CD4-positive, alpha-beta T cell treated with Interferon alpha-2 for 1 hour (primary cell): ENCODE data around the gene TSHZ3.

Experiments
- DNase-seq, 2 donors: peaks; one replicate each; pipeline ENCODE4 v3.0.0-alpha.2; 2020 to 2022

Gene TSHZ3

GRCh38 chr19:31260171-31260933 is 88.9 kb downstream of the TSHZ3 start:
- DNase-seq, result no peak

- DNase-seq, result no peak
These were observed 90.8 kb downstream of the TSHZ3 start for GRCh38 chr19:31258211-31259052.

- DNase-seq, result no peak
These were observed 91.7 kb downstream of the TSHZ3 start for GRCh38 chr19:31257426-31258130.

GRCh38 chr19:31257025-31257424 is 92.2 kb downstream of the TSHZ3 start:
- no peak for DNase-seq

- DNase-seq, result peak in 1 of 2 donors; percentile 7
These were observed 92.7 kb downstream of the TSHZ3 start for GRCh38 chr19:31256593-31256960.

- DNase-seq, result no peak
These were observed 93.2 kb downstream of the TSHZ3 start for GRCh38 chr19:31255831-31256592.

GRCh38 chr19:31255174-31255799 is 93.9 kb downstream of the TSHZ3 start:
- DNase-seq, result no peak

GRCh38 chr19:31254611-31255010 is 94.6 kb downstream of the TSHZ3 start:
- no peak for DNase-seq

- DNase-seq, result no peak
These were observed 95.1 kb downstream of the TSHZ3 start for GRCh38 chr19:31254180-31254551.

- DNase-seq, result no peak
These were observed 95.6 kb downstream of the TSHZ3 start for GRCh38 chr19:31253526-31254179.

- DNase-seq, result no peak
These were observed 96.8 kb downstream of the TSHZ3 start for GRCh38 chr19:31252441-31252840.

GRCh38 chr19:31249217-31249616 is 100.0 kb downstream of the TSHZ3 start:
- DNase-seq, result no peak

- DNase-seq, result no peak
These were observed 113.4 kb downstream of the TSHZ3 start for GRCh38 chr19:31235806-31236205.

GRCh38 chr19:31233295-31233800 is 115.9 kb downstream of the TSHZ3 start:
- no peak for DNase-seq

GRCh38 chr19:31232871-31233270 is 116.4 kb downstream of the TSHZ3 start:
- DNase-seq, result no peak

- no peak for DNase-seq
These were observed 117.1 kb downstream of the TSHZ3 start for GRCh38 chr19:31232180-31232579.

- no peak for DNase-seq
These were observed 118.0 kb downstream of the TSHZ3 start for GRCh38 chr19:31231237-31231636.

- DNase-seq, result no peak
These were observed 122.9 kb downstream of the TSHZ3 start for GRCh38 chr19:31226151-31226935.
